Effector CD4-positive, alpha-beta T cell (primary cell): Measurements from ENCODE around the gene NTMT1.
"Not testable (repeated sequence)": the region's sequence is repeated elsewhere in the genome, so short reads cannot be mapped to it uniquely, and the experiment has no call there.

Source experiments
- DNase-seq: peaks from one replicate; pipeline ENCODE4 v3.0.0-alpha.2; 2020
- total RNA-seq: gene quantifications from one replicate; lab custom pipeline; 2026; lab: John Stamatoyannopoulos, UW

Gene NTMT1, protein sequence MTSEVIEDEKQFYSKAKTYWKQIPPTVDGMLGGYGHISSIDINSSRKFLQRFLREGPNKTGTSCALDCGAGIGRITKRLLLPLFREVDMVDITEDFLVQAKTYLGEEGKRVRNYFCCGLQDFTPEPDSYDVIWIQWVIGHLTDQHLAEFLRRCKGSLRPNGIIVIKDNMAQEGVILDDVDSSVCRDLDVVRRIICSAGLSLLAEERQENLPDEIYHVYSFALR
- 27.6 reads per million, percentile 54 among the genes with 10 or more reads in this experiment for total RNA-seq

DNA sequence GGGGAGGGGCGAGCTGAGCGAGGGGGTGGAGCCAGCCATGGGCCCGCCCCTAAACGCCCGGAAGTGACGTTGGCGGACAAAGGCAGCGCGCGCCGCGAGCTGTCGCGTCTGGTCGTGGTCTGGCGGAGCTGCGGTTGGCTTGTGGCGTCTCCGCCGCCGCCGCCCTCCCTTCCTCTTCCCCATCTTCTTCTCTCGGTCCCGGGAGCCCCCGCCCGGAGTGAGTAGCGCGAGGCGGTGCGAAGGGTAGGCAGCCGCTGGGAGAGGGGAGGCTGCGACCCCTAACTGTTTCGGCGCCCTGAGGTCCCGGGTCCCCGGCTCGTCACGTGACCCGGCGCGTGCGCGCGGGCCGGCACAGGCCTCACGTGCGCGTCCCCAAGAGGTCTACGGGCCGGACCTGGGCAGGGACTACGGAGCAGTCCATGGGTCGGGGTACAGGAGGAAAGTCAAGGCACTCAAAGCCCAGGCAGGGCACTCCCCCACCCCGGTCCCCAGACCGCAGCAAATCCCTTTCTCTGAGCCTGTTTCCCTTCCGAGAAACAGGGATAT is at the start of gene NTMT1:
Gene NTMT1 (plus strand): TSS at position 85 of the 546 bp plus-strand sequence. CDS start 6,541 bp downstream, outside the sequence.
- DNase-seq: peak; percentile 93

DNA sequence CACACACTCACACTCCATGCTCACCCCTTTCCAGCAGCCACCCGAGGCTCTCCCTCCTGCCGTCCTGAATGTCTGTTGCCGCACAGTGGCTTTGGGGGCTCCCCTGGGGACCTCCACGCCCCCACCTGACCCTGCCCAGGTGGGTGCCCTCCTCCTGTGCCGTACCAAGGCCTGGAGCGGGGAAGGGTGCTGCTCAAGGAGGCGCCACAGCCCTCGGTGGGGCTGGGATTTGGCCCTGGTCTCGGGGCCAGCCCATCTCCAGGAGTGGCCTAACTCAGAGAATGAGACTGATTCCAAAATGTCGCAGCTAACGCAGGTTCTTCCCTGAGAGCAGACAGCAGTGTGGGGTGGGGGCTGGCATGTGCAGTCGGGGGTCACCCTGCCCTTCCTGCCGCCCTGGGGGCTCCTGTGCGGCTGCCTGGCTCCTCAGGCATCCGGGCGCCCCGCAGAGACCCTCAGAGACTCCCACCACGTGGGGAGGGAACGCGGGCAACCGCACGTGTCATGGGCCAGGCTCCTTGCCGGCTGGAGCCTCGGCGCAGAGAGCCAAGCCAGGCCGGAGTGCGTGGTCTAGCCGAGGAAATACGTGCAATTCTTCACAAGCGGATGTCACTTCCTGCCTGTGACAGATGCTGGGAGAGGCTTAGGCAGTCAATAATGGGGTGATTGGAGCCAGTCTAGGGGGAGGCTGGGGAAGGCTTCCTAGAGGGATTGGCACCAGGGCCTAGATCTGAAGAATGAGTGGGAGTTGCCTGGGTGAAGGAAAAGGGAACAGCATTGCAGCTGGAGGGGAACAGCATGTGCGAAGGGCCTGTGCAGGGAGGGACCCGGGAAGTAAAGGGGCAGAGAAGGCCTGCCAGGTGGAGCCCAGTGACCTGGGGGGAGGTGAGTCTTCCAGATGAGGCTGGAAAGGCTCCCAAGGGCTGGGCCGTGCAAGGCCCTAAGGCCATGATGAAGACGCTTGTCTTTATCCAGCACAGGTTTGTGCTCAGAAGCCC is 49.1 kb upstream of the NTMT1 start:
- DNase-seq: no peak

DNA sequence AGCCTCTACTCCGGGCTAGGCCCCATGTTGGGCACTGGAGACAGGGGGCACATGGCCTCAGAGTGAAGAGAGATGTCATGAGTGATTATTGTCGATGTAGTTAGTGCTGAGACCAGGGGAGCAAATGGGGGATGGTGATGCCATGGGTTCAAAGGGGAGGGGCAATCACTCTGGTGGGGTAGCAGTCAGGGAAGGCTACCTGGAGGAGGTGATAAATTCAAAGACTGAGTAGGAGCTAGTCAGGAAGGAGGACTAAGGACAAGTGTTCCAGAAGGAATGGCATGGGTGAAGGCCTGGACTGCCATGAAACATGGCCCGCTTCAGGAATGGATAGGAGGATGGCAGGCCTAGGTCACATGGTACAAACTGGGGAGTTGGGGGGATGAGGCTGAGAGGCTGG is 46.7 kb upstream of the NTMT1 start:
- DNase-seq: no peak

DNA sequence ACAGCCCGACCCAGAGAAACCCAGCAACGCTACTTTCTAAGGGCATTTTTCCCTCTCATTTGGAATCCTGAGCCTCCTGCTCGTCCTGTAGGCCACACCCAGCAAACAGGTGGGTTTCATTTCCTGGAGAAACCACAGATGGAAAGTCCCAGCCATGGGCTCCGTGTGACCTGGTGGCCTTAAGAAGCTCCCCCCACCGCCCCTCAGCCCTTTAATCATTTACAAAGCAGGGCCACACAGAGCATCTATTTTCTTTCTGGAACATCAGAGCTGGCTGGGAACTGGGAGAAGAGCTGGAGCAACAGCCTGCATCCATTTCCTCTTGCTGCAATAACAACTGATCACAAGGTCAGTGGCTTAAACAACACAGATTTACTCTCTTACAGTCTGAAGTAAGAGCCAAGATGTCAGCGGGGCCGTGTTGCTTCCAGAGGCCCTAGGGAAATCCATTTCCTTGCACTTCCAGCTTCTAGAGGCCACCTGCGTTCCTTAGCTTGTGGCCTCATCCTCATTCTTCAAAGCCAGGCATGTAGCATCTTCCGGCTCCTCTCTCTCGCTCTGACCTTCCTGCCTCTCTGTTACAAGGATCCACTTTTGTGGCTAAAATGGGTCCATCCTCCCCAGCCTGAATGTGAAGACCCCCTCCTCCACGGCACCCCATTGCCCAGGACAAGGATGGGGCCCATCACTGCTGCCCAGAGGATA is 45.6 kb upstream of the NTMT1 start:
- DNase-seq: no peak

DNA sequence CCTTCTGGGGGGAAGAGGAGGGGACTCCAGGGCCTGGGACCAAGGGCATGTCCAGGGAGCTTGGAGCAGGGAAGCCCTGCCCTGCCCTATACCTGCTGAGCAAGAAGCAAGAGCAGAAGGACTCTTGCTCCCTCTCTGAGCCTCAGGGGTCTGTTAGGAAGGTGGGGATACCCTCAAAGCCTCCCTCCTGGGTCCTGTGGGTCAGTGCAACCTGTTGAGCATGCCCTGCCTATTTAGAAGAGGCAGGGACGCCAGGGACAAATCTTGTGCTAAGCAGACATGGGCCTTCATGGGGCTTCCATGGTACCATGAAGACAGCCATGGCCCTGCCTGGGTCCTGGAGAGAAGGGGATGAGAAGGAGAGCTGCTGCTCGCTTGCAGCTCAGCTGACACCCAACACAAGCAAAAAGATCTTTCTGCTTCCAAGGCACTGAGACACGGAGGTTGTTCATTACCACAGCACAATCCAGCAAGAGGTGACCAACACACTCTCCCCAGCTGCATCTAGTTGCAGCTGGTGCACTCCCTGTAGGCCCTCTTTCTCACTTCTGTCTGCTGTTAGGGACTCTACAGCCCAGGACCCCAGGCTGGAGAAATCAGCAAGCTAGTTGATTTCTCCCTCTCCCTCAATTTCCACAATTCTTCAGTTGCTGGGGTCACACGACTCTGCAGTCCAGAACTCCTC is 44.3 kb upstream of the NTMT1 start:
- no peak for DNase-seq

DNA sequence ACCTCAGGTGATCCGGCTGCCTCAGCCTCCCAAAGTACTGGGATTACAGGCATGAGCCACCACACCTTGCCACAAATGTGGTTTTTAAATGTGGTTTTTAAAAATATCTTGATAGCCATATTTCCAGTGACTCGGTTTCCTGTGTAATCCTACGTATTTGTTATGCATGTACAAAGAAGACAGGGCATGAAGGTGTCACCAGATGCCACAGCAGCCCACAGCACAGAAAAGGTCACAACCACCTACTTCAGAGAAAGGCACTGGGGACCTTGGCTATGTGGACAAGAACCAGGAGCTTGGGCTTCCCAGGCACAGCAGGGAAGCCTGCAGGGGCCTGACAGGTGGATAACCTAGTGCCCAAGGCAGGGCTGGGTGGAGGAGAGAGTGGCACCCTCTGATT is 43.1 kb upstream of the NTMT1 start:
- no peak for DNase-seq

DNA sequence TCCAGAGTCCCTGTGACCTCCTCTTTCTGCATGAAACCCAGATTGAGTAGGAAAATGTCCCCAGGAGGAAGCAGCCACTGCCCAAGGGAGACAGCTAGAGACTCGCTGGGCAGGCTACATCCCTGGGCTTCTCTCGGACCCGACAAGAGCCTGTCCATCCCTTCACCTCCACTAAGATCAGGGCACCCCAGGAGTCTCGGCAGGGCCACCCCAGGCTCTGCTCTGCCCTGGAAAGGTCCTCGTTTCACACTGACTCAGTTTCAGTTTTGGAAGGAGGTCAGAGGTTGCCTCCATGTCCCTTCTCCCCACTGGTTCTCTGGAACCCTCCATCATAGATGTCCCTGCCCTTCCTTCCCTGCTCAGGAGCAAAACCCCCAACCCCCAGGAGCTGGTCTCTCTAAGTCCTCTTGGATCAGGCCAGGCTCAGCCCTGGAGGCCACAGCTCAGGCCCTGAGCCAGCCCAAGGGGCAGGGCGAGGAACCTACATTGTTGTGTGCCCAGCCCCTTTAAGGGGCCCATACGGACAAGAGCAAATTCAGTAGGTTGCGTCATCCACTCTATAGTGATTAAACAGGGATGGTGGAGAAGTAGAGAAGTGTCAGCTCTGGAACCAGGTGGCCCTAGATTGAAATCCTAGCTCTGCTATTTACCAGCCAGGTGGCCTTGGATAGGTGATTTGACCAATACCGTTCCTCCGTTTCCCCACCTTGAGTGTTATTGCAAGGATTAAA is 42.5 kb upstream of the NTMT1 start:
- no peak for DNase-seq

DNA sequence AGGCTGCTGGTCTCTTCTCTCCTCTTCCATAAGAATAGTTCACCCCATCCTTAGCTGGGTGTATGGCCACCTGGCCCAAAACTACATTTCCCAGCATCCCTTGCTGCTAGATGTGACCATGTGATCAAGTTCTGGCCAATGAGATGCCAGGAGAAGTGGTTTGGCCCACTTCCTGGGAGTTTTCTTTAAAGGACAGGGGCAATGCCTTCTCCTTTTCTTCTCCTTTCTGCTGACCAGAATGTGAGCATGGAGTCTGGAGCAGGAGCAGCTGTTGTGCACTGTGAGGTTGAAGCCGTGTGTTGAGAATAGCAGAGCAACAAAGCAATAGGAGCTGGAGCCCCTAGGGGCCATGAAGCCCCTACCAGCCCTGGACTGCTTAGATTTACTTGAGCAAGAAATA is 41.8 kb upstream of the NTMT1 start:
- peak; percentile 55 for DNase-seq

DNA sequence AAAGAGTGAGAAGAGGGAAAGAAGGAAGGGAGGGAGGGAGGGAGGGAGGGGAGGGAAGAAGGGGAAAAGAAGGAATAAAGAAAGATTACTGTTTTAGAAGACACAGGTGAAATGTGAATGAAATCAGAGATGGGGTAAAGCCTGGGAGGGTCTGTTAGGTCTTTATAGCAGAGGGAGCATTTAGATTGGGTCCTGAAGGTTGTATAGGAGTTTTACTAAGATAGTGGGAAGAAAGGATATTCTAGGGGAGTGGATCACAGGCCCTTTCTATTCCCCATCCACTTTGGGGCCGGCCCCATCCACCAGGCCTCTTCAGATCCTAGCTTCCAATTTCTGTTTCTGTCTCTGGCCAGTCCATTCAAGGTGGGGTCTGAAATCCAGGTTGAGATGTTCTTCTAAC is 40.6 kb upstream of the NTMT1 start:
- no peak for DNase-seq

DNA sequence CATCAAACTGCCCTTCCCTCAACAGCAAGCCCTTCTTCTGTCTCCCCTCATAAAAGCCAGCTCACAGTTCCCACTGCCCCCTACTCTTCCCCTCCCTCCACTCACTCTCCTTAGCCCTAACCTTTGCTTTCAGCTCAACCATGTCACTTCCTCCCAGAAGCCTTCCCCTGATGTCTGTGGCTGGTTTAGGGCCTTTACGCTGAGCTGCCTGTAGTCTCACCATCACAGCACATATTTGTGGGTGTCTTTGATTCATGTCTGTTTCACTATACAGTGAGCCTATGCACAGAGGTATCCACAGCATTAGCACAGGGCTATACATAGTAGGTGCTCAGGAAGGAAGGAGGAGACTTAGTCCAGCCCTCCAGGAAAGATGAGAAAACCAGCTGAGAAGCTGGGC is 39.7 kb upstream of the NTMT1 start:
- DNase-seq: no peak

DNA sequence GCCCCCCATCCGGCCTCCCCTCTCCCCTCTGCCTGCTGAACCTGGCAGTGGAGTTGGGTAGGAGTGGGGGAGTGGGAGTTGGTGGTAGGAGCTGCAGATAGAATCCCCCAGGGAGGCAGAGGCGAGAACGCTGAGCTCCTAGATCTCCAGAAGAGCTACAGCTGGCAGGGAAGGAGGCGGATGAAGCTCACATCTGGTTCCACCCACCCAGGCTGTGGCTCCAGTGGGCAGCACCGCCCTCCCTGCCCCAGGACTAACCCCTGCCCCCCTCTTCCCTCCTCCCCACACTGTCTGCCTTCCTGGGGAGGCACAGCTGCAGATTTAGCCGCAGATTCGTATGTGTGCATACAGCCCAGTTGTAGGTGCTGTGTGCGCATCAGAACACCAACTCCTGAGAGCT is 39.3 kb upstream of the NTMT1 start:
- no peak for DNase-seq

DNA sequence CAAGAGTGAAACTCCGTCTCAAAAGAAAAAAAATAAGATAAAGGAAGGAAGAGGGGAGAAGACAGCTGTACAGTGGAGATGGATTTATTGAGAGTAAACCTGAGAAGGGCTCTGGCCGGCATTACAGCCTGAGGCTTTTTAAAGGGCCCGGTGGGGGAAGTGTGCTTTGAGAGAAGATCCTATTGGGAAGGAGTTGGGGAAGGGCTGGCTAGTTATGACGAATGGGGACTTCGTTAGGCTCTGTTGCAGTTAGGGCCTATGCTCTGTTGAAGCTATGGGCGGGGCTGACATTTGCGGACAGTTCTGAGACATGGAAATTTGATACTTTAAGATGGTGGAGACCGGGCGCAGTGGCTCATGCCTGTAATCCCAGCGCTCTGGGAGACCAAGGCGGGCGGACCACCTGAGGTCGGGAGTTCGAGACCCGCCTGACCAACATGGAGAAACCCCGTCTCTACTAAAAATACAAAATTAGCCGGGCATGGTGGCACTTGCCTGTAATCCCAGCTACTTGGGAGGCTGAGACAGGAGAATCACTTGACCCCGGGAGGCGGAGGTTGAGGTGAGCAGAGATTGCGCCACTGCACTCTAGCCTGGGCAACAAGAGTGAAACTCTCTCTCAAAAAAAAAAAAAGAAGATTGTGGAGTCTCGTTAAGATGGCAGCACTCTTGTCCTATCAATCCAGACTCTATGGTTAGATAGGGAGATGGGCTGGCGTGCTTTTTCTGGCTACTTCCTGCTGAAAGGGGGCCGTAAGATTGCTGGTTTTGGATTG is 38.3 kb upstream of the NTMT1 start:
- no peak for DNase-seq

DNA sequence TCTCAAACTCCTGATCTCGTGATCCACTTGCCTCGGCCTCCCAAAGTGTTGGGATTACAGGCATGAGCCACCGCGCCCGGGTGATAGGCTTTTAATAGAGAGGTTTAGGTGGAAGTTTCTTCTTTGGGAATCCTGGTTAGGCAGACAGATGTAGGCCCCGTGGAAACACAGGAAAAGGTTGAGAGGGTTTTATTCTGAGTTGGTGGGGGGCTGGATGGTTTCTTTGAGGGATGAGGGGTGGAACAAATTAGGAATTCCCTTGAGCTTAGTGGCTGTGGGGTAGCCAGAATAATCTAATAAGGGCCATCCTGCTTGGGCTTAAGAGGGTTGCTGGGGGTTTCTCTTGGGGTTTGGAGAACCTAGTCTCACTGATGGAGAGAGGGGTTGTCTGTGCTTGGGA is 35.5 kb upstream of the NTMT1 start:
- no peak for DNase-seq

DNA sequence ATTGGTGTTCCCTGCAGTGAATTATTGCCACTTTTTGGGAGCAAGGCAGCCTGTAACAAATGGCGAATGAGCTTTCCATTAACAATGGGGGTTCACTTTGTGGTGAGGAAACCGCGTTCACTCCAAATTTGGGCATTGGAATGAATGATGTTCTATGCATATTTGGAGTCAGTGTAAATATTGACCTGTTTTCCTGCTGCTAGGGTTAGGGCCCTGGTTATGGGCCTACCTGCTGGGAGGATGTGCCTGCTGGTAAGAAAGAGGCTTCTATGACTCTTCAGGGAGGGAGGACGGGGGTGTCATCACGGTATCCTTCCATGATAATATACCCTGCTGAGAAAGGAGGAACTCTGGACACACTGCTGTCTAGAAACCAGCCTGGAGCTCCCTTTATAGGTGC is 34.0 kb upstream of the NTMT1 start:
- DNase-seq: no peak

DNA sequence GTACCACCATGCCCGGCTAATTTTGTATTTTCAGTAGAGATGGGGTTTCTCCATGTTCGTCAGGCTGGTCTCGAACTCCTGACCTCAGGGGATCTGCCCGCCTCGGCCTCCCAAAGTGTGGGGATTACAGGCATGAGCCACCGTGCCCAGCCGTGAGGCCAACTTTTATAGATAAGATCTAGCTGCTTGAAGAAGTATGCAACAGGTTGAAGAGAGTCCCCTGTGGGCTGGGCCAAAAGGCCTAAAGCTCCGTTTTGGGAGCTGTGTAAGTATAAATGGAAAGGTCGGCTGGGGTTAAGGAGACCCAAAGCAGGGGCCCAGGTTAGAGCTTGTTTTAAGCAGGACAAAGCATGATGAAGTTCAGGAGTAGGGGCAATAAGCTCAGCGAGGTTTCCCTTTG is 33.2 kb upstream of the NTMT1 start:
- not testable (repeated sequence) for DNase-seq

DNA sequence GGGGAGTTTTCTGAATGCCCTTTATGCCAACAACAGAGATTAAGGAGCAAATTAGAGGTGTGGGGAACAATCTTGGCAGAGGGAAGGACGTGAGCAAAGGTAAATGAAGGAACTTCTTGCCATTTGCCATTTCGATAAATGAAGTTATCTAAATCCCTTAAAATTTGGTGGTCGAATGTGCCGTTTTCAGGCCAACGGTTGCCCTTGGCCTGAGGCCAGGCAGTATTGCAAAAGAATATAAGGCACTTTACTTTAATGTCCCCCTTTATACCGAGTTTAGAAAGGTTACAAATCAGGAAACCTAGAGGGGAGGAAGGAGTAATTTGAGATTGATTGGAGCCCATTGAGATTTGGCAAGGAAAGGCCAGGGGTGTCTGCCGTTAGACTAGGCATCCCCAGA is 31.3 kb upstream of the NTMT1 start:
- no peak for DNase-seq

DNA sequence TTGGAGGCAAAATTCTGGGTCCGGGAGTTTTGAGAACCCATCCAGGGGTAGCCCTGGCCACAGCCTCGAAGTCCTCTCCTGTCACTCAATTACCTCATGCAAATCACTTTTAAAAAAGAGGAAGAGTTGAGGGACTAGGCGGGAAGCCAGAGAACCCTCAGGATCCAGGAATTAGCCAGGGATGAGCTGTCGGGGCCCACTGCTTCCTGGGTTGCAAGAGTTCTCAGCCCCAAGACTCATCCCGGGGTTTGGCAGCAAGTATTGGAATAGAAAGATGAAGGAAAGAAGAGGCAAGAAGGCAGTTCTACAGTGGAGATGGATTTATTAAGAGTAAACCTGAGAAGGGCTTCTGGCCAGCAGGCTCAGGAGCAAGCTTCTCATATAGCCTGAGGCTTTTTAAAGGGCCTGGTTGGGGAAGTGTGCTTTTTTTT is 30.6 kb upstream of the NTMT1 start:
- no peak for DNase-seq

DNA sequence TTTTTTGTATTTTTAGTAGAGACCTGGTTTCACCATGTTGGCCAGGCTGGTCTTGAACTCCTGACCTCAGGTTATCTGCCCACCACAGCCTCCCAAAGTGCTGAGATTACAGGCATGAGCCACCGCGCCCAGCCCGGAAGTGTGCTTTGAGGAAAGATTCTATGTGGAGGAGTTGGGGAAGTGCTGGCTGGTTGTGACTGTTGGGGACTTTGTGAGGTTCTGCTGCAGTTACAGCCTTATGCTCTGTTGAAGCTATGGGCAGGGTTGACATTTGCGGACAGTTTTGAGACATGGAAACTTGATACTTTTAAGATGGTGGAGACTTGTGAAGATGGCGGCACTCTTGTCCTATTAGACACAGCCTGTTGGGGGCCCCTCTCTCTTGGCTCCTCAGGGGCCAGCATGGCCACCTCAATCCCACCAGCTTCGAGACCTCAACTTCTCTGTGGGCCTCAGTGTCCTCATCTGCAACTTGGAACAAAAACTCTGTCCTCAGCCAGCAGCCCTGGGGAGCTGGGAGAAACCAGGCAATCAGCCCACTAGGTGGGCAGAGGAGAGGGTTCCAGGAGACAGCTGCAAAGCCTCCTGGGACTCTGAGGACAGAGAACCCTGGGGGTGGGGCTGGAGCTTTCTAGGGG is 29.9 kb upstream of the NTMT1 start:
- DNase-seq: no peak

DNA sequence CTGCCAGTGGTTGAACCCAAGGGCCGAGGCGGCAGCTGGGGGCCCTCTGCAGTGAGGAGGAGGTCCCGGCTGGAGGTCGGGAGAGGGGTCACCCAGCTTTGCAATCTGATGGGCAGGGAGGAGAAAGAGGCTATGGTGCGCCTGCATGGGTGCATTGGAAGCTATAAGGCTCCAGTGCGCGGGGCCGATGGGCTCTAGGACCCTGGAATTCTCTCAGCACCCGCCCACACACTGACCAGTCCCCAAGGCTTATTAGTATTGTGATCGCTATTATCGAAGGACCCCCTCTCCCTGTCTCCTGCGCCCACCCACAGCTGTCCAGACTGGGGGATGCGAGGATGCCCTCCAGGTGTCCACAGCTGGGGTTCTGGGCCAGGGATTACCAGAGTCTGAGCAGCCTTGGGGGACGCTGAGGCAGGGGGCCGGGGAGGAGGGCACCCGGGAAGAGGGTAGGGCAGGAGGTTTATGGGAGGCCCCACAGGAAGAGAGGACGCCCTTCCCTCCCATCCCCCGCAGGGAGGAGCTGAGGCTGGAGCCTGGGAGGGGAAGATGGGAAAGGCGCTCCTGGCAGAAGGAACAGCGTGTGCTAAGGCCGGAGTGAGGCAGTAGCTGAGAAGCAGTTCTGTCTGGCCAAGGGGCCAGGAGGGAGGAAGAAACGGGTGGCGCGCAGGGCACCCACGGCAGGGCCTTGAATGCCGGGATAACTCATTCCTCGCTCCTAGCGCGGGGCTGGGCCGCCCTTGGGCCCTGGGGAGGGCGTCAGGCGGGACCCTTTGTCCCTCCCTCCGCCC is 29.2 kb upstream of the NTMT1 start:
- DNase-seq: no peak
